ENCODE data around the gene WFDC9. TPM values are rescaled to one million over a fixed set of nuclear protein-coding genes. Genes with fewer than 3 reads are reported as not detected.
A peak's percentile ranks its signal among the peaks of the same experiment; 100 is the strongest.

Gene WFDC9
- polyA plus RNA-seq, 1 donor (not counting 4 experiments of a cell fraction or from before 2014, with no cell fraction given), result not detected

GRCh38 chr20:45593498-45593897 lies 37.6 kb downstream of the WFDC9 start:
- Histone ChIP-seq H3K4me1 (ENCODE audit: control insufficient read depth, extremely low read depth, insufficient read depth, low read length) (no peaks in the 10 kb centered on the region), H4K20me1 (ENCODE audit: control insufficient read depth, extremely low read depth, insufficient read depth, low read length) (no peaks in the 10 kb centered on the region), H3K4me3 (ENCODE audit: control insufficient read depth in 2 of 3, extremely low read depth in 1 of 3, insufficient read depth in 2 of 3, low read depth in 1 of 3, low read length in 3 of 3) (no peak overlapping the region), H3K36me3 (ENCODE audit: control insufficient read depth in 2 of 2, extremely low read depth in 1 of 2, insufficient read depth in 2 of 2, low read length in 2 of 2) (no peaks in the 10 kb centered on the region), H3K79me2 (ENCODE audit: control insufficient read depth, insufficient read depth, low read length) (no peaks in the 10 kb centered on the region), H3K27ac (ENCODE audit: control insufficient read depth, insufficient read depth, low read length) (no peak overlapping the region), H3K4me2 (ENCODE audit: control insufficient read depth, extremely low read depth, insufficient read depth, low read depth, low read length) (no peak overlapping the region), H3K9me1 (ENCODE audit: control insufficient read depth, extremely low read depth, insufficient read depth, low read length) (no peaks in the 10 kb centered on the region), H3K9ac (ENCODE audit: control insufficient read depth, extremely low read depth, insufficient read depth, low read length) (no peak overlapping the region), H2AFZ (ENCODE audit: control insufficient read depth, low read length) (no peak overlapping the region), H3K9me3 (ENCODE audit: control insufficient read depth, low read depth, low read length) (no peaks in the 10 kb centered on the region), H3K27me3 (ENCODE audit: control insufficient read depth, extremely low read depth, insufficient read depth, low read length) (peaks cover 18% of the 10 kb centered on the region)
- dilution Hi-C loops (cut with MboI; ENCODE audit: extremely low pct_ligation_motif_present, low sequenced_read_pairs), result no loop called here
- no peak for DNase-seq (ENCODE audit: low read depth, low spot score)
- no peak for FAIRE-seq
- TF ChIP-seq EZH2 (IDR thresholded peaks at IDR 0.05; ENCODE audit: low read length) (no peak), CTCF (optimal IDR thresholded peaks at IDR 0.05 in 1 of 3, IDR thresholded peaks at IDR 0.05 in 1 of 3, conservative IDR thresholded peaks at IDR 0.05 in 1 of 3; ENCODE audit: extremely low read depth in 1 of 3, insufficient read depth in 2 of 3, low read length in 3 of 3) (no peak)

- Histone ChIP-seq H3K79me2 (ENCODE audit: control insufficient read depth, insufficient read depth, low read length) (no peaks in the 10 kb centered on the region), H3K4me3 (ENCODE audit: control insufficient read depth in 2 of 3, extremely low read depth in 1 of 3, insufficient read depth in 2 of 3, low read depth in 1 of 3, low read length in 3 of 3) (no peak overlapping the region), H3K4me2 (ENCODE audit: control insufficient read depth, extremely low read depth, insufficient read depth, low read depth, low read length) (no peak overlapping the region), H3K9ac (ENCODE audit: control insufficient read depth, extremely low read depth, insufficient read depth, low read length) (no peak overlapping the region), H3K9me1 (ENCODE audit: control insufficient read depth, extremely low read depth, insufficient read depth, low read length) (no peaks in the 10 kb centered on the region), H3K4me1 (ENCODE audit: control insufficient read depth, extremely low read depth, insufficient read depth, low read length) (no peaks in the 10 kb centered on the region), H3K27ac (ENCODE audit: control insufficient read depth, insufficient read depth, low read length) (no peak overlapping the region), H4K20me1 (ENCODE audit: control insufficient read depth, extremely low read depth, insufficient read depth, low read length) (no peaks in the 10 kb centered on the region), H3K9me3 (ENCODE audit: control insufficient read depth, low read depth, low read length) (no peaks in the 10 kb centered on the region), H3K27me3 (ENCODE audit: control insufficient read depth, extremely low read depth, insufficient read depth, low read length) (peaks cover 15% of the 10 kb centered on the region), H3K36me3 (ENCODE audit: control insufficient read depth in 2 of 2, extremely low read depth in 1 of 2, insufficient read depth in 2 of 2, low read length in 2 of 2) (no peaks in the 10 kb centered on the region), H2AFZ (ENCODE audit: control insufficient read depth, low read length) (no peak overlapping the region)
- DNase-seq (ENCODE audit: low read depth, low spot score), result no peak
- dilution Hi-C loops (cut with MboI; ENCODE audit: extremely low pct_ligation_motif_present, low sequenced_read_pairs), result no loop called here
- TF ChIP-seq CTCF (optimal IDR thresholded peaks at IDR 0.05 in 1 of 3, IDR thresholded peaks at IDR 0.05 in 1 of 3, conservative IDR thresholded peaks at IDR 0.05 in 1 of 3; ENCODE audit: extremely low read depth in 1 of 3, insufficient read depth in 2 of 3, low read length in 3 of 3) (peak; percentile 69 to 76 (median 72)), EZH2 (IDR thresholded peaks at IDR 0.05; ENCODE audit: low read length) (no peak)
- FAIRE-seq, result peak; percentile 77
Measured at GRCh38 chr20:45592574-45593189, 38.4 kb downstream of the WFDC9 start.

Data from keratinocyte (primary cell).